Neural crest cell (in vitro differentiated cells): Measurements from ENCODE around the gene IL1RL2. TPM values are rescaled to one million over a fixed set of nuclear protein-coding genes. Genes with fewer than 3 reads are reported as not detected.

ENCODE experiments used
- DNase-seq: peaks from one replicate; pipeline ENCODE4 v3.0.0; 2021; ENCODE audit warnings: low read depth, mixed read lengths, low spot score
- H3K27ac Mint-ChIP-seq: one replicate; pipeline ENCODE4 v1.8.0; 2021; ENCODE audit warnings: mild to moderate bottlenecking, mixed read lengths; ENCODE audit not compliant: unreplicated experiment
- H3K27me3 Mint-ChIP-seq: 2 replicates; pipeline ENCODE4 v1.8.0; 2021; ENCODE audit warnings: low read depth, mild to moderate bottlenecking, mixed read lengths
- H3K36me3 Mint-ChIP-seq: 2 replicates; pipeline ENCODE4 v1.8.0; 2021; ENCODE audit warnings: low read depth, mild to moderate bottlenecking, mixed read lengths
- H3K4me1 Mint-ChIP-seq: 2 replicates; pipeline ENCODE4 v1.8.0; 2021; ENCODE audit warnings: mixed read lengths
- H3K4me3 Mint-ChIP-seq: one replicate; pipeline ENCODE4 v1.8.0; 2021; ENCODE audit warnings: mild to moderate bottlenecking, mixed read lengths
- H3K9me3 Mint-ChIP-seq: 2 replicates; pipeline ENCODE4 v1.8.0; 2021; ENCODE audit warnings: mixed read lengths
- CTCF ChIP-seq: fragments of 200-600 bp; sonication (generic); conservative IDR thresholded peaks from 2 replicates; pipeline ENCODE4 v1.5.0; 2021; ENCODE audit warnings: antibody characterized with exemption, mild to moderate bottlenecking
- total RNA-seq: library from RNA; stranded (reverse); gene quantifications from 2 replicates; pipeline ENCODE4 v1.2.1, GENCODE V29; 2021

Gene IL1RL2
- total RNA-seq, 1 donor from 2014 or later = not detected

DNA sequence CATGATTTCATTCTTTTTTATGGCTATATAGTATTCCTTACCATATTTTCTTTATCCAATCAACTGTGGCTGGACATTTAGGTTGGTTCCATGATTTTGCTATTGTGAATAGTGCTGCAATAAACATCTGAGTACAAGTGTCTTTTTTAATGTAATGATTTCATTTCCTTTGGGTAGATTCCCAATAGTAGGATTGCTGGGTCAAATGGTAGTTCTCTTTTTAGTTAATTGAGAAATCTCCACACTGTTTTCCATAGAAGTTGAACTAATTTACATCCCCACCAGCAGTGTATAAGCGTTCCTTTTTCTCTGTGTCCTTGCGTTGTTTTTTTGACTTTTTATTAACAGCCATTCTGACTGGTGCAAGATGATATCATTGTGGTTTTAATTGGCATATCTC is 65.4 kb downstream of the IL1RL2 start:
- Mint-ChIP-seq H3K27me3 (peaks cover 64% of the 10 kb centered on the region), H3K4me3 (no peak overlapping the region)
- no peak for TF ChIP-seq CTCF

GRCh38 chr2:102253140-102253752 is 66.4 kb downstream of the IL1RL2 start:
- Mint-ChIP-seq H3K4me1 (peaks cover 9% of the 10 kb centered on the region), H3K27ac (no peak overlapping the region), H3K4me3 (no peak overlapping the region), H3K27me3 (peaks cover 68% of the 10 kb centered on the region), H3K9me3 (no peaks in the 10 kb centered on the region), H3K36me3 (no peaks in the 10 kb centered on the region)
- no peak for DNase-seq
- no peak for TF ChIP-seq CTCF

More for the DNA sequence above, 65.4 kb downstream of the IL1RL2 start:
- no peak overlapping the region for H3K27ac Mint-ChIP-seq
- H3K36me3 Mint-ChIP-seq = no peaks in the 10 kb centered on the region
- H3K4me1 Mint-ChIP-seq = peaks cover 9% of the 10 kb centered on the region
- no peak for DNase-seq
- no peaks in the 10 kb centered on the region for H3K9me3 Mint-ChIP-seq

DNA sequence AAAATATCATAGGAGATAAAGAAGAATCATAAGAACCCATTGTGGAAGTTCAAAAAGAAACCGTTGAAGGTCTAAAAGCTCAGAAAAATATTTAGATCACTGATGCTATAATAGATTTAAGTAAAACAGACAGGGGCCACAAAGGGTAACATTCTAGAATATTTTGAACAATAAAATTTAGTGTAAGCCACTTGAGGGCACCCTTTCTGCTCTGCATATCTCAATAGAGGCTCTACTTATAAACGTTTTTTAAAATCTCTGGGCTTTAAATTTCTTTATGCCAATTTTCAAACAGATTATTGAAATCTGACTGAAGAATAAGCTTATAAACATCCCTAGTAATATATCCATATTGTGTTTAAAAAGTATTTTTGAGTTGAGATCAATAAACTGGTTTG is 66.9 kb downstream of the IL1RL2 start:
- H3K27me3 Mint-ChIP-seq = peaks cover 66% of the 10 kb centered on the region
- H3K4me1 Mint-ChIP-seq = peaks cover 9% of the 10 kb centered on the region
- no peak for TF ChIP-seq CTCF
- no peak overlapping the region for H3K4me3 Mint-ChIP-seq
- H3K27ac Mint-ChIP-seq = no peak overlapping the region
- H3K9me3 Mint-ChIP-seq = no peaks in the 10 kb centered on the region
- H3K36me3 Mint-ChIP-seq = no peaks in the 10 kb centered on the region
- no peak for DNase-seq

- no peak overlapping the region for H3K4me3 Mint-ChIP-seq
- peaks cover 3% of the 10 kb centered on the region for H3K4me1 Mint-ChIP-seq
- H3K9me3 Mint-ChIP-seq = peaks cover 2% of the 10 kb centered on the region
- no peaks in the 10 kb centered on the region for H3K36me3 Mint-ChIP-seq
- no peak for DNase-seq
- TF ChIP-seq CTCF = no peak
- no peak overlapping the region for H3K27ac Mint-ChIP-seq
- H3K27me3 Mint-ChIP-seq = peaks cover 44% of the 10 kb centered on the region
Observed at GRCh38 chr2:102256276-102256675, 69.5 kb downstream of the IL1RL2 start.

DNA sequence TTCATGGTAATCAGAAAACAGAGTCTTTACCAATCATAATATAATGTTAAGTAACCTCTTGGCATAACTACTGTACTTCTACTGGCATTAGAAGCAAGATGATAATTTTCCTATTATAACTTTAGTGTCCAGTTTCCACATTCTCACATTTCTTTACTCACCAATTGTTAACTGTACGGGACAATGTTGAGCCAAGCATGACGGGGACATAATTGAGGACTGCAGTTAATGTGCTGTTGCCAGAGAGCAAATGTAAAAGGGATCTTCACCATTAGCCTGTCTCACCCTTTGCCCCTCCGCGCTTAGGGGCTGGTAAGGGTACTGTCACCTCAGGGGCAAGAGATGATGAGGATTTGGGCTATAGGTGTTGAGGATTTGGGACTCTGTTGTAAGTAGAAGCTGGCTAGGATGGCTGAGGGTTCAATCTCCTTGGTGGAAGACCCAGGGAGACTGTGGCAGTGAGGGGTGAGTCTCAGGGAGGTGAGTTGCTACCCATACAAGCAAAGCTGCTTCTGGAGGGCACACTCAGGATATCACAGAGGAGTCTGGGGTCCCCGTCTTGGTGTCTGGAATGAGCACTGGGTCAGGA is 70.1 kb downstream of the IL1RL2 start:
- no peaks in the 10 kb centered on the region for H3K4me1 Mint-ChIP-seq
- no peaks in the 10 kb centered on the region for H3K36me3 Mint-ChIP-seq
- no peak overlapping the region for H3K4me3 Mint-ChIP-seq
- peaks cover 37% of the 10 kb centered on the region for H3K27me3 Mint-ChIP-seq
- no peak for TF ChIP-seq CTCF
- H3K9me3 Mint-ChIP-seq = peaks cover 2% of the 10 kb centered on the region
- H3K27ac Mint-ChIP-seq = peak overlapping the region; percentile 63
- no peak for DNase-seq
